ENCODE measurements around the gene IFNW1.
A peak's percentile ranks its signal among the peaks of the same experiment; 100 is the strongest.
"Not testable (repeated sequence)": the region's sequence is repeated elsewhere in the genome, so short reads cannot be mapped to it uniquely, and the experiment has no call there.

Gene IFNW1

GRCh38 chr9:21141427-21141882, at the start of gene IFNW1:
TSS of gene IFNW1 (minus strand) at chr9:21141832. CDS start at chr9:21141570, 262 bp downstream.
- no peak for DNase-seq

DNA sequence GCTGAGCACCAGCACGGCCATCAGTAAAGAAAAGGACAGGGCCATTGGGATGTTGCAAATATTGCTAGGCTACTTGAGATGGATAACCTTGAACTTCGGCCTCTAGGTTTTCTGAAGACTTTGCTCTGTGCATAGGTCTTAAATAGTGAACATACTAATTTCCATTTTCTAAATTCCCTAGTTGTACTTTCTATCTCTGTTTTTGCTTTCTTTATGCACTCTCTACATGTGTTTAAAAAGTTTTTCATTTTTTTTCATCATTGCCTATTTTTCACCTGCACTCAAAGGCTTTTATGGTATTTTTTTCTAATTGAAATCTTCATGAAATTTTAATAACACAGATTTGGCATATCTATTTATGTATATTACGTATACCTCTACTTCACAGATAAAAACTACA, 45.9 kb upstream of the IFNW1 start, which contains the start of gene IFNA4:
TSS of gene IFNA4 (minus strand) at position 101 of the 400 bp plus-strand sequence. CDS start at position 45, 56 bp downstream.
- DNase-seq: not testable (repeated sequence)

DNA sequence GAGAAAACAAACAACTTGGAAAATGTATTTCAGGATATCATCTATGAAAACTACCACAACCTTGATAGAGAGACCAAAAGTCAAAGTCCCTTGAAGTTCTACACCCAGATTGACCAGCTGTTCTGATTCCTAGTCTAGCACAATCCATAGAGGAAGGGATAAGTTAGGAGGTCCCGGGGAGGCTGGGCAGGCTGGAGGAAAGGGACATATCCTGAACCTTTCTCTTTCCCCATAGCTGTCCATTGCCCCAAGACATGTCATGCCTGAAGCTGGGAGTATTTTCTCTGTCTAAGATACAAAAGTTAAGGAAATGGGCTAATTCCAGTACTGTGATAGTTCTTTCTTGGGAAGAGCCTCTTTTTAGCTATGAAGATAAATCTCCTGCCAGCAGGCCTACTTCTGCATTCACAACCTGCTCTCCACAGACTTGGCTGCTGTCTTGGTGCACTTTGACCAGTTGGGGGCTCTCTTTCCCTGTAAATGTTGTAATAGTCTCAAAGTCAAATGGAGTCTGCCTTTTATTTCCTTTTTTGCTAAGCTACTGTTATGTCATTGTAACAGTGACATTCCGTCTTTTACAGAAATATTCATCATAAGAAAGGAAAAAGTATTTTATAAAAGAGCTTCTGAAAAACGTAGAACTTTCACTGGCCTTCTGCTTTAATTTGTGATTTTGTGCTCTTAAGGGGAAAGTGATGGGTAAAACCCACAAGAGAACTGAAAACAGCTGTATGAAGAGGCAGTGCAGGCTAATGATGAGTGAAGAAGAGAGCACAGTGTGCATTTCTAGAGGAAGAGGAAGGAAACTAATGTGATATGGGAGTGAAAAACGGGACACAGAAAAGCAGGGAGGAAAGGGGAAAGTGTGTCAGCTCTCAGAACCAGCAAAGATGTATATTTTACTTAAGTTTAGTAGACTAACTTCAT, 41.4 kb upstream of the IFNW1 start:
- DNase-seq: peak in 1 of 2 experiments; percentile 52

DNA sequence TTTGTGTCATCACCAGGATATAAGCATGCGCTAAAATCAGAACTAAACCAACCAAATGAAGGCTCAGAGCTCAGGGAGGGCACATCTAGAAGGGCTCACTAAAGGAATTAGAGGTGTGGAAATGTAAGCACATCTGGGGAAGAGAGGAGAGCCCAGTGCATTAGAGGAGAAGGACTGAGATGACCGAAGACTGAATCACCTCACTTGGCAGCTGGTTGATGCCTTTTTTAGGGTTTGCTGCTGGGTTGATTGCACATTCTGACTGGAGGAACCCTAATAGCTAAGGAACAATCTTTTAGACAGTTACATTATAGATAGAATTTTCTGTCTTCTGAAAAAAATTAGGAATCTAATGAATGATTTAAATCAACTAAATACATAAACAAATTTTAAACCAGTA, 33.0 kb upstream of the IFNW1 start:
- no peak for DNase-seq

DNA sequence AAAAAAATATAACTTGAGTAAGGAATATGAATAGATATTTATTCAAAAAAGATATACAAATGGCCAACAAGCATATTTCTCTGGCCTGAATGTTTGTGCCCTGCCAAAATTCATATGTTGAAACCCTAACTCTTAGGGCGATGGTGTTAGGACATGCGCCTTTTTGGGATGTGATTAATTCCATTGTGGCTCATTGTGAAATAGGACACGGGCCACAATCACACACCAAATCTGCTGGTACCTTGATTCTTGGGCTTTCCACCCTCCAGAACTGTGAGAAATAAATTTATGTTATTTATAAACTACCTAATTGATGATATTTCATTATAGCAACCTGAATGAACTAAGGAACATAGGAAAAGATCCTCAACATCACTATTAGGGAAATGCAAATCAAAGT, 30.5 kb upstream of the IFNW1 start:
- DNase-seq: no peak

DNA sequence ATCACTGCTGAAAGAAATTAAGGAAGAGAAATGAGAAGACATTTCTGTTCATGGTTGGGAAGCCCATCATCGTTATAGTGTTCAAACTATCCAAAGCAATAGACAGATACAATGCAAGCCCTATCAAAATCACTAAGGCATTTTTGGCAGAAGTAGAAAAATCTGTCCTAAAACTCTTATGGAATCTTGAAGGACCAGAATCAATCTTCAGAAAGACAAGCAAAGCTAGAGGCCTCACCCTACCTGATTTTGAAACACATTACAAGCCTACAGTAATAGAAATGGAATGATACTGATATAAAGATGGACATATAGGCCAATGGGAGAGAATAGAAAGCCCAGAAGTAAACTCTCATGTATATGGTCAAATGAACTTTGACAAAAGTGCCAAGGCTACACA, 29.7 kb upstream of the IFNW1 start:
- DNase-seq: no peak

- not testable (repeated sequence) for DNase-seq
Observed at GRCh38 chr9:21166560-21166959, 24.9 kb upstream of the IFNW1 start, which contains the start of gene IFNA21. TSS of gene IFNA21 (minus strand) at chr9:21166660. CDS start at chr9:21166612, 48 bp downstream.

DNA sequence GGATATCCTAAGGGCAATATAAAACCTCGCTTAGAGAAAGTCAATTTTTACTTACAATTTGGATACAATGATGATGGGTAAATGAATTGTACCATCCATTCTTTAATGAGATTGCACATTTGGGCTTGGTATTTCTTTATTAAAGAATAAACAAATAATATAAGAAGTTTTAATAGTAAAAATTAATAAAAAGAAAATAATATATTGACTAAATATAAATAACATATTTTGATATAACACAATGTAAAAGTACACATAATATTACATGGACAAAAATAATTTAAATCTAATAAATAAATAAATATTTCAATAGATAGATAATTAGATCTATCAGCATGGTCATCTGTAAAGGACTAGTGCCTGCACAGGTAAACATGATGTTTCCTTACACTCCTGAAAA, 23.9 kb upstream of the IFNW1 start:
- no peak for DNase-seq

GRCh38 chr9:21160178-21160577, 18.5 kb upstream of the IFNW1 start:
- no peak for DNase-seq

DNA sequence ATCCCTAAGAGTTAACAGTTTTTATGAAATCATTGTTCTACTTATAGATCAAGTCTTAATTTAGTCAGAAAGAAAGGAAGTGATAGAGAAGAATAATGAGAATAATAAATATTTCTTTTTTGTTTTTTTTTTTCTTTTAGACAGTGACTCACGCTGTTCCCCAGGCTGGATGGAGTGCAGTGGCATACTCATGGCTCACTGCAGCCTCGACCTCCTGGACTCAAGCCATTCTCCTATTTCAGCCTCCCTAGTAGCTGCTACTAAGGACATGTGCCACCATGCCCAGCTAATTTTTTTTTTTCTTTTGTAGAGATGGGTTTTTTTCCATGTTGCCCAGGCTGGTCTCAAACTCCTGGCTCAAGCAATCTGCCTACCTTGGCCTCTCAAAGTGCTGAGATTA, 13.9 kb upstream of the IFNW1 start:
- DNase-seq: no peak

- DNase-seq: peak in 1 of 2 experiments; percentile 19
Observed at GRCh38 chr9:21154018-21154608, 12.5 kb upstream of the IFNW1 start.

DNA sequence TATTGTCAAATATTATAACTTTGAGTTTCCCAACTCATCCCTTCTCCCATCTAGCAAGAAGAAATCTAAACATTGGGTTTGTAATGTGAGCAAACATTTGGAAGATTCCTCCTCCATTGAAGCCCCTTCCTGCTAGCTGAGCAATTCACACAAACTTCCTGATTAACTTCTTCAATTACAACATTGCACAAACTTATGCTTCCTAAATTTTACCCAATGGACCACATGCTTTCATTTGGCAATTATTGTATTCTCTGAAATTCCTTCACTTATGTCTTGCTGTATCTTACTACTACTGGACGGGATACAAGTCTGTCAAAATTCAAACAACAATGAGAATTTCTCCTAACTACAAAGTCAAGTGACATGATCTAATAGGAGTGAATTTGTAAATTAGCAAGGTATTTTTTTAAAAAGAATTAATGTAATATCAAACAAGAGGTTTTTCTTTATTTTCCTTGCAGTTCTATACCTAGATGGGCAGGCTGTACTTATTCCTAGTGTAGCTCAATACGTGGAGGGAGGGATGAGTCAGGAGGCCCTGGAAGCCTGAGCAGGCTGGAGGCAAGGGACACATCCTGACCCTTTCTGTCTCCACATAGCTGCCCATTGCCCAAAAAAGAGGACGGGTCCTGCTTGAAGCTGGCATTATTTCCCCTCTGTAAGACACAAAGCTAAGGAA, 11.8 kb upstream of the IFNW1 start:
- no peak for DNase-seq

- DNase-seq: no peak
Observed at GRCh38 chr9:21144603-21145002, 3.0 kb upstream of the IFNW1 start.

GRCh38 chr9:21137020-21137419, 4.6 kb downstream of the IFNW1 start:
- DNase-seq: no peak

DNA sequence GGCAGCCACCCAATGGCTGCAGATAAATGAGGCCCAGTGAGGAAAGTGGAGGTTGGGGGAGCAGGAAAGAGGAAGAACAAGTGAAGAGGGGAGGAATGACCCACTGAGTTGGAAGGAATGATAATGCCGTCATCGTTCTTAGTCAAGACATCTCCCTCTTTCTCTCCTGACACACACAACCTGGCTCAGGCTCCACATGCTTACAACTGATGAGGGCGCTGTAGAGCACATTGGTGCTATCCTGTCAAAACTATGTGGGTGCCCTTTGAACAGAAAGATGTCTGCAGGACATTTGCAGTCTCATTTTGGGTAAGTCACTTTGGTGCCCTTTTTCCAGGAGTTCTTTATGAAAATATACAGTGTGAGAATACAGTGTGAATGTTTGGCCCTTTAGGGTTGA, 5.9 kb downstream of the IFNW1 start:
- DNase-seq: no peak

DNA sequence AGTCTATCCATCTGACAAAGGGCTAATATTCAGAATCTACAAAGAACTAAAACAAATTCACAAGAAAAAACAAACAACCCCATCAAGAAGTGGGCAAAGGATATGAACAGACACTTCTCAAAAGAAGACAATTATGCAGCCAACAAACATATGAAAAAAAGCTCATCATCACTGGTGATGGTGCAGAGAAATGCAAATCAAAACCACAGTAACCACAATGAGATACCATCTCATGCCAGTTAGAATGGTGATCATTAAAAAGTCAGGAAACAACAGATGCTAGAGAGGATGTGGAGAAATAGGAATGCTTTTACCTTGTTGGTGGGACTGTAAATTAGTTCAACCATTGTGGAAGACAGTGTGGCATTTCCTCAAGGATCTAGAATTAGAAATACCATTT, 13.4 kb downstream of the IFNW1 start:
- DNase-seq: not testable (repeated sequence)

DNA sequence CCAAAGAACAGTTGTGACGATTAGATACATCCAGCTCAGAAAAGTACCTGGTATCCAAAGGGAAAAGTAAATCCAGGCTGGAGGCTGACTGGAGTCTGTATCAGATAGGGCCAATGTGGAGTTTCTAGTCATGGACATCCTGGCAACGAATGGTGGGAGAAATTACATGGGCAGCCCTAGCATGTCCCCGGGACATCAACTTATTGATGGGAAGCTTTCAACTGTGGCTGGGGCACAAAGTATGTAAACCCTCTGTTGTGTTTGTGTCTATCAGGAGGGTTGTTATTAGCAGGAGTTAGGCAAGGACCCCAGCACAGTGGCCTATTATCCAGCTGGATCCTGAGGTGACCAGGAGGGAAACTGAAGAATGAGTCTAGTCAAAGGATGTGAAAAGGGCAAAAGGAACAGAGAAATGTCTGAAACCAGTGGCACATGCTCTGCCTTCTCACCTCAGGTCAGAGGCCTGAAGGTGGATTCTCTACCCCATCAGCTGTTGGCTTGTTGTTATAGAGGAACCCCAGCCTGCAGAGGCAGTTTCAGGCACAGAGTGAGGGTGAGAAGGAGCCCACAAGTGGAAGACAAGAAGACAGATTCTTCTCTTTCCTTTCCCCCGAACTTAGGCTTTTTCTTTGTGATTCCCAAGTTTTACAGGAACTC, 19.9 kb downstream of the IFNW1 start:
- DNase-seq: no peak

DNA sequence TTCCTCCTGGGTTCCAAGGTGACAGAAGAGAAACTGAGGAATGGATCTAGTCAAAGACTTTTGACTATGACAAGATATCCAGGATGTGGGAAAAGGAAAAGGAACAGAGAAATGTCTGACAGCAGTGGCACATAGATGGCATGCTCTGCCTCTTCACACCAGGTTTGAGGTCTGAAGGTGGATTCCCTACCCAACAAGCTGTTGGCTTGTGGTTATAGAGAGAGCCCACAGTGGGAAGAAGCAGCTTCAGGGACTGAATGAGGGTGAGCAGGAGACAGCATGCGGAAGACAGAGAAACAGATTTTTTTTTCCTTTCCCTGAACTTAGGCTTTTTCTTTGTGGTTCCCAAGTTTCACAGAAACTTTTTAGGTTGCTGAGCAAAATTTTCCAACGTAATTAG, 20.6 kb downstream of the IFNW1 start:
- DNase-seq: no peak

DNA sequence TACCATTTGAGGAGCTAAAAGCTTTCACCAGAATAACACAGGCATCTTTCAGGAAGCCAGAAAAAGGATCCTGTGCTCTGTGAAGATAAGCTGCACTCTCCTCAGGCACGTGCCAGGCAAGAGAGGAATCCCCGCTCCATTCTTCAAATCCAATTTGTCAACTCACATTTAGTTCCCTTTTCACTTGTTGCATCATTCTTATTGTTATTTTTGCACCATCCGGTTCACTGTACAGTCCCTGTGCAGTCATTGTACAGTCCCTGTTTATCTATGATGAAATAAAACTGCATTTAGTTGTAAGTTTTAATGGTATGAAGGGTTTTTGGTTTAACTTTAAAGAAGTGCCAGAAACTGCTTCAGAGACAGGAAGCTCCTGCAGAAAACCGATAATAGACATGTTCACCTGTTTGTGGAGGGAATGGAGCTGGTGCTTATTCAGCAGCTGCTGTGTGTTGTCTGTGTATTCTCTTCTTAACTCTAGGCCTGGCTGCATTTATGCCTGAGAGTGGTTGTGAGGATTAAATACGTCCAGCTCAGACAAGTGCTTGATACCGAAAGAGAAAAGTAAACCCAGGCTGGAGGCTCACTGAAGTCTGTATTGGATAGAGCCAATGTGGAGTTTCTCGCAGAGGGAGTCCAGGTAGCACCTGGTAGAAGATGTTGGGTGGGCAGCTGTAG, 22.4 kb downstream of the IFNW1 start:
- no peak for DNase-seq

DNA sequence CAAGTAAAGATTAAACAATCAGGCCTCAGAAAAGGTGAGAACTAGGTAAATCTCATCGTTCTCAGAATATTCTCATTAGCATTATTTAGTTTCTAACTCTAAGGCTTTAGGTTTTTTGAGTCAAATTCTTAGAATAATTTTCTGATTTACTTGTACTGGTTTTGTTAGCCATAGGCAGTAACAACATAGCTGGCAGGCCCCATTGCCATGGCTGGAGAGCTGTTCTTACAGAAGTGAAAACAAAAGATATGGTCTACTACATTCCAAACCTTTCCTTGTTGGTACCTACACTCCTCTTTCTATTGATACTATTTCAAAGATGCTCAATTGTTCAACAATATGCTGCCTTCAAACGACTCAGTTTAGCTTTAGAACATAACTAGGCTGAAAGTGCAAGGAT, 27.3 kb downstream of the IFNW1 start:
- DNase-seq: no peak

GRCh38 chr9:21110708-21111576, 30.7 kb downstream of the IFNW1 start:
- DNase-seq: peak; percentile 79 to 87

Measured in NCI-H446 (cell line).